Stimulated activated CD8-positive, alpha-beta memory T cell treated with anti-CD3 and anti-CD28 coated beads, Interleukin-15, amount 100 ng/mL, for 24 hours (primary cell): ENCODE data around the gene AGPS.
A peak's percentile ranks its signal among the peaks of the same experiment; 100 is the strongest.
"Not testable (repeated sequence)": the region's sequence is repeated elsewhere in the genome, so short reads cannot be mapped to it uniquely, and the experiment has no call there.

Source experiments
- DNase-seq: peaks from one replicate; pipeline ENCODE4 v3.0.0-alpha.2; 2020; ENCODE audit warnings: low read depth

AGPS gene

GRCh38 chr2:177392373-177393202 is at the start of gene AGPS:
AGPS (plus strand) TSS chr2:177392773; CDS start chr2:177392790, 17 bp downstream.
- DNase-seq, result peak; percentile 63

DNA sequence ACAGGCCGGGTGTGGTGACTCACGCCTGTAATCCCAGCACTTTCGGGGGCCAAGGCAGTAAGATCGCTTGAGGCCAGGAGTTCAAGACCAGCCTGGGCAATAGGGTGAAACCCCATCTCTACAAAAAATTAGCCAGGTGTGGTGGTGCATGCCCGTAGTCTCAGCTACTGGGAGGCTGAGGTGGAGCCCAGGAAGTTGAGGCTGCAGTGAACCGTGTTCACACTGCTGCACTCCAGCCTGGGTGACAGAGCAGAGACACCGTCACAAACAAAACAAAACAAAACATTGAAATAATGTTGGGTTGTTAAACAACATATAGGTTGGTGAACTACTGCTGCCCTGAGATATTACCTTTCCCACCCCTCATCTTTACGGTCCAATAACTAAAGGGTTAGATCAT is 48.8 kb upstream of the AGPS start:
- no peak for DNase-seq

GRCh38 chr2:177344316-177344715 is 48.3 kb upstream of the AGPS start:
- DNase-seq, result no peak

GRCh38 chr2:177346192-177346591 is 46.4 kb upstream of the AGPS start:
- DNase-seq, result no peak

GRCh38 chr2:177347570-177347969 is 45.0 kb upstream of the AGPS start:
- DNase-seq, result no peak

DNA sequence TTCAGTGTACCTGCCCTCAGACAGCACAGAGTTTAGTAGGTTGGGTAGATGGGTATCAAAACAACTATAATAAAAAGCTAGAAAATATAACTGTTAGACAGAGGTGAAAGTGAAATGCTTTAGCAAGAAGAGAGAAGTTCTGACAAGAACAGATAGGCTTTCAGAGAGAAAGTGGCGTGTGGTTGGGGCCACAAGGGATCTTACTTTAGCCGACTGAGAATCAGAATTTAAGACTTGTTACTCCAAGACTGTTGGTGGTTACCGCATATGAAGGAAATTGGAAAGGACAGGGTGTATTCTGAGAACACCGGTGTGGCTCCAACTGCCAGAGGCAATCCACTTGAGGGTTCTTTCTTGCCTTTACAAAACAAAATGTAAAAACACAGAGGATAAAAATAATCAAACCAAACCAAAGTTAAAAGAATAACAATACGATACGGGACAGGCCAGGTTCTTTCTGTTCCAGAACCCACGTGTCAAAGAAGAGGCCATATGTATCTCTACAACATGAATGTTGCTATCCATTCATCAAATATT is 44.4 kb upstream of the AGPS start:
- no peak for DNase-seq

DNA sequence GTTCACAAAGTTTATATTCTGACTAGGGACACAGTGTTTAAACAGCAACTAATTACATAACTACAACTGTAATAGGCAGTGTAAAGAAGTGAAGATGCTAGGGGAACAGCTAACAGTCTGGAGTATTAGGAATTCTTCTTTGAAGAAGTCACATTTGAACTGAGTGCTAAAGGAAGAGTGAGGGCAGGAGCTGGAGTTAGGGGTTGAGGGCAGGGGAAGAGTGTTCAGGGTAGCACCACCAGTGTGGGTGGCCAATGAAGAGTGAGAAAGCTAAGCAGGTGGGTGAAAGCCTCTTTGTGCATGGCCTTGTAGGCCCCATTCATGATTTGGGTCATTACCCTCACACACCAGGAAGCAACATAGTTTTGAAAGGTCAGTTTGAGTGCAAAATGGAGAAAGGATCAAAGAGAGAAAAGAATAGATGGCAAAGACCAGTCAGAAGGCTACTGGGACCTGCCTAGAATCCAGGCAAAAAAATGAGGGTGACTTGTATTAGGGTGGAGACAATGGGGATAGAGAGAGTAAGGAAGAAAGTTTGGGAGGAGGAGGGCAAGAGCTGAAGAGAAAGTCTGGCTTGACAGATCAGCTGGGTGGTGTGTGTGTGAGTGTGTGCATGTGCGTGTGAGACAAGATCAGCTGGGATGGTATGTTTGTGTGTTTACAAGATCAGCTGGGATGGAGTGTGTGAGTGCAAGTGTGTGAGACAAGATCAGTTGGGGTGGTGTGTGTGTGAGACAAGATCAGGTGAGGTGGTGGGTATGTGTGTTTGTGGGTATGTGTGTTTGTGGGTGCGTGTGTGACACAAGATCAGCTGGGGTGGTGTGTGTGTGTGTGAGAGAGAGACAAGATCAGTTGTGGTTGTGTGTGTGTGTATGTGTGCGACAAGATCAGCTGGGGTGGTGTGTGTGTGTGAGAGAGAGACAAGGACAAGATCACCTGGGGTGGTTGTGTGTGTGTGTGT is 43.6 kb upstream of the AGPS start:
- no peak for DNase-seq

GRCh38 chr2:177350624-177351023 is 41.9 kb upstream of the AGPS start:
- not testable (repeated sequence) for DNase-seq

GRCh38 chr2:177351121-177351520 is 41.5 kb upstream of the AGPS start:
- not testable (repeated sequence) for DNase-seq

DNA sequence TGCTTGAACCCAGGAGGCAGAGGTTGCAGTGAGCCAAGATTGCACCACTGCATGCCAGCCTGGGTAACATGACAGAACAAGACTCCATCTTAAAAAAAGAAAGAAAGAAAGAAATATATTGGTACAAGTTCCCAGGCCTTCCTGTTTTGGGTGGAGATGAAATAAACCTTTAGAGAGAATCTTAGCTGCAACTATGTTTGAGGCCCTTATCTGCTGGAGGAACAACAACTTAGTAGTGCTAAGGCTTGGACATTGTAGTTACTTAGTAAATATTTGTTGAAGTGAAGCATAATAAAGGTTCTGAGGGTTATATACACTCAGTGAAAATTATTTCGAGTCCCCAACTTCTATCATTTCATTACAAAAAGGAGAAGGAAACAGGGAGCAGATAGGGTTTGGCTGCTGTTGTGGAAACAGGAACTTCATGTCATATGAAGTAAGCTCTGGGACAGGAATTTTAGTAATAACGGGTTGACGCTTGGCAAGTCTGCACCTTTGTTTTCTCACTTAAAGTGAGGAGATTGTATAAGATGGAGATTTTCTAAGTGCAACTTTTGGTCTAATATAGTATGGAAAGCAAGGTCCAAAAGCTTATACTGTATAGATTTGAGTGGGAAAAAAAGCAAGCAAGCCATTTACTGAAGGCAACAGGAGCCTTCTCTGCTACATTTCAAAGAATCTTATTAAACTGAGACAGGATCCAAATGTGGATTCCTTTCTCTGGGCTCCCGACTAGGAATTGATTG is 40.0 kb upstream of the AGPS start:
- no peak for DNase-seq

- DNase-seq, result no peak
Measured at GRCh38 chr2:177353187-177353478, 39.4 kb upstream of the AGPS start.

- DNase-seq, result not testable (repeated sequence)
Measured at GRCh38 chr2:177354541-177354940, 38.0 kb upstream of the AGPS start.

DNA sequence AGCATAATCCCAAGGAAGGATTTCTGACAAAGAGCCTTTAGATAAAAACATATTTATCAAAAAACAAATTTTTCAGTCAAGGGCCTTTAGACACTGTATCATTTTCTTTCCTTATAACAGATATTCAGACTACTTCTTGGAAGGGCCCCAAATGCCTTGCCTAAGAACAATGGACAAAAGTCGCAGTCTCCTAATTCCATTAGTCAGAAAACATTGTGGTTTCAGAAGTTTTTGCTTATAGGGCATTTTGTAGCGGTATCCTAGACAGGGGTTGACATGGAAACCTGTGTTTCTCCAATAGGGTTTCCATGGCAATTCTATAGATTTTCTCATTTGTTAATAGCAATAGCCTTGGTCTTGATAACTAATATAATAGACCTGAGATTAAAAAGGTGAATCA is 36.7 kb upstream of the AGPS start:
- no peak for DNase-seq

DNA sequence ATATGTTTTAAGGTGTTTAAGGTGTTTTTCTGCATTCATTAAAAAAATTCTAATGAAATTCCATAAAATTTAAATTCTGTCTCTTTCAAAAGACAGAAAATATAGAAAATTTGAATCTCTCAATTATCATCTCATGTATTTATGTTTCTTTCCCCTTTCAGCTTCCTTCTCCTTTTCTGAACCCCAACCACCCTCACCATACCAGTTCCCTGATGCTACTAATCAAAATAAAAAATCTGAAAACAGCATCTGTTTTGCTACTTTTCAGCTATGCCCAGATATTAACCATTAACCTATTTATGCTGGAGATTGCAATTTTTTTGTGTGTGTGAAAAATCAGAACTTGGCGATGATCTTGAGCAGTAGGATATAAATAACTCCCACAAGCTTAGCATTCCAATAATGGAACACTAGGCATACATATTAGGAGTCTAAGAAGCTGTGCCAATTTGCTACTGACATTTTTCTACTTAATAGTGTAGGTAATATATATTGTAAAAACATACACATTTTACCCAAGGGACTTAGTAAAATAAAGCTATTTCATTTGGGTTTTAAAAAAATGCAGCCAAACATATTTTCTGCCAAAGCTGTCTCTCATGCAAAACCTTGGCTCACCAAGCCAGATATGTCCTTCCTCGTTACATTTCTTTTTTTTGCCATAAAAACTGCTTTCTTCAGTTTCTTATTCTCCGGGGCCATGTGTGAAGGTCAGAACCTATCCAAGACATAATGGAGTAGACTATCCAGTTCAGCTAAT is 32.6 kb upstream of the AGPS start:
- no peak for DNase-seq

DNA sequence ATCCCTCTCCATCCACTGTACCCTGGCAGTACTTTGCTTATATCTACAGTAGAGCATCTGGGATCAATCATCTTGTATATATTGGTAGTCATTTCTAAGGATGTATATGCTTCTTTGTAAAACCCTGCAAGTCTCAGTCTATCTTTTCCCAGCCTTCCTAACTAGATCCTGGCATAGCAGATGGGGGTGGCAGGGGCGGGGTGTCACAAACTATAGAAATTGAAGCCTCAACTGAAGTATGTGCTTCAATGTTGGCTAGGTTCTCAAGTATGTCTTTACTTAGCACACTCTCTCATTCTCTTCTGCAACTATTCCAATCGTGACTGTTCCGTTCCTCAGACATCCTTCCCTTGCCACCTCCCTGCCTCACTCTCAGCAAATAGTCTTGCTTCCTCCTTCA is 30.1 kb upstream of the AGPS start:
- no peak for DNase-seq

- DNase-seq, result no peak
Measured at GRCh38 chr2:177363332-177363731, 29.2 kb upstream of the AGPS start.

- DNase-seq, result not testable (repeated sequence)
Measured at GRCh38 chr2:177365764-177366163, 26.8 kb upstream of the AGPS start.

- not testable (repeated sequence) for DNase-seq
Measured at GRCh38 chr2:177368023-177368422, 24.6 kb upstream of the AGPS start.

GRCh38 chr2:177379354-177379753 is 13.2 kb upstream of the AGPS start:
- DNase-seq, result no peak

- no peak for DNase-seq
Measured at GRCh38 chr2:177380181-177380580, 12.4 kb upstream of the AGPS start.

DNA sequence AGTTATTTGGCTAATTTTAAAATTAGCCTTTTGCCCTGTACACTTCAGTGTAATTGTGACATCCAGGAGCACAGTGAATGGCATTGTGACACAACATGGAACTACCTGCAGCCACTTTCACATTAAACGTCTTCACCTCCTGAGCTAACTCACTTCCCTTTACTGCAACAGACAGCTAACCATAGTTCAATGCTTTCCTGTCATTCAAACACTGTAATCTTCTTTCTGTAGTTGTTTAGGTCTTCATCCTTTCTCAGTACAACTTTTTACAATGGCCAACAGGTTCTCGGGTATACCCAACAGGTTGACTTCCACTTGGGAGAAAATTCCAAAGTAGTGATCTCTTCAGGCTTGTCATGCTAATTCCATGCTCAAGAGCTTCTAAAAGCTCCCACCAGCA is 8.6 kb upstream of the AGPS start:
- DNase-seq, result no peak
